Duodenal mucosa (tissue), 2 donors: ENCODE measurements around the gene CENPX.

Source experiments
- H3K27ac ChIP-seq: one replicate; pipeline ENCODE4 v1.7.0; 2013; ENCODE audit warnings: low read depth, low read length
- H3K27me3 ChIP-seq, 2 donors: one replicate each; pipeline ENCODE4 v1.7.0; 2013; ENCODE audit warnings: low read length in 2 of 2, control low read depth in 1 of 2; ENCODE audit not compliant: insufficient read depth in 2 of 2, control insufficient read depth in 1 of 2
- H3K36me3 ChIP-seq, 2 donors: one replicate each; pipeline ENCODE4 v1.7.0; 2013; ENCODE audit warnings: low read length in 2 of 2, control low read depth in 1 of 2; ENCODE audit not compliant: insufficient read depth in 2 of 2, control insufficient read depth in 1 of 2
- H3K4me1 ChIP-seq, 2 donors: one replicate each; pipeline ENCODE4 v1.7.0; 2013; ENCODE audit warnings: low read length in 2 of 2, control low read depth in 1 of 2; ENCODE audit not compliant: insufficient read depth in 2 of 2, control insufficient read depth in 1 of 2
- H3K4me3 ChIP-seq, 2 donors: one replicate each; pipeline ENCODE4 v1.7.0; 2013; ENCODE audit warnings: low read length in 2 of 2, low read depth in 1 of 2
- H3K9ac ChIP-seq, 2 donors: one replicate each; pipeline ENCODE4 v1.7.0; 2013; ENCODE audit warnings: low read length in 2 of 2, low read depth in 1 of 2
- H3K9me3 ChIP-seq, 2 donors: one replicate each; pipeline ENCODE4 v1.7.0; 2013; ENCODE audit warnings: low read length in 2 of 2, control low read depth in 1 of 2; ENCODE audit not compliant: control insufficient read depth in 1 of 2

Gene CENPX

DNA sequence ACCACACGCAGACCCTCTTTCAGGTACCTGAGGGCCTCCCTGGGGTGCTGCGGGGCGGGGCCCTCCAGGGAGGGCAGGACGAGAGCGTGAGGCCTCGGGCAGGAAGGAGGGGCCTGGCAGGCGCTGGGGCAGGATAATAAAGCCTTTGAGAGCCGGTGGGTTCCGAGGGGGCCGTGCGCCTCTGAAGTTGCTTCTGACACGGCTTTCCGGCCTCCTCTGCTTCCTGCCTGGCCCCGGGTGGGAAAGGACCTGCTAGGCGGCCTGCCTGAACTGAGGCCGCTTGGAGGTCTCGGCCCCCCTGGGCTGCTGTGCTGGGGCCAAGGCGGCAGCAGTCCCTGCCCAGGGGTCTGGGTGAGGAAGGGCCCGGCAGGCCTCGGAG, 10.4 kb downstream of the CENPX start:
- Histone ChIP-seq H3K27me3 (no peaks in the 10 kb centered on the region), H3K4me3 (no peak overlapping the region), H3K4me1 (no peaks in the 10 kb centered on the region), H3K9me3 (no peaks in the 10 kb centered on the region), H3K9ac (no peak overlapping the region), H3K27ac (no peak overlapping the region), H3K36me3 (no peaks in the 10 kb centered on the region)

DNA sequence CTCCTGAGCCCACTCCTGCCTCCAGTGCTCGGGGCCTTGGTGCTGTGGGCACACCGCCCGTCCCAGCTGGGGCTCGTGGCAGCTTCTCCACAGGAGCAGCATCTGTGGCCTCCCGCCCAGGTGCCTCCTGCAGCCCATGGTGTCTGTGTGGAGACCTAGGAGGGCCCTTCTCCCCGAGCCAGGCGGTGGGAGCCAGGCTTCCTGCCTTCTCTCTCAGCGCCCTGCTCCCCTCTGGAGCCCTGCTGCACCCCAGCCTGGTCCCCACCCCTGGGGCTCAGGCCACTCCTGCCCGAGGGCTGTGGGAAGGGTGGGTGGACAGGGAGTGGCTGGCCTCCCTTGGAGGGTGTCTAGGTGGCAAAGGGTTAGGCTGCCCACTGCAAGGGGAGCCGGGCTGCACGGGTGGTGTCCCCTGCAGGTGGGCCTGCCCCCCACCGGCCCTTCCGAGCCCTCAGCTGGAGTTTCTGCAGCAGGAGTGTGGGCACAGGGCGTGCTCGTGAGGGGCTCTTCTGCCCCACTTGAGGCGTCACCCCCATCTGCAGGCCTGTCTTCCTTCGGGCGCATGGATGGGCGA, 11.0 kb downstream of the CENPX start:
- H3K4me1 ChIP-seq: no peaks in the 10 kb centered on the region
- no peak overlapping the region for H3K27ac ChIP-seq
- H3K9me3 ChIP-seq: no peaks in the 10 kb centered on the region
- H3K9ac ChIP-seq: no peak overlapping the region
- no peaks in the 10 kb centered on the region for H3K36me3 ChIP-seq
- H3K27me3 ChIP-seq: no peaks in the 10 kb centered on the region
- no peak overlapping the region for H3K4me3 ChIP-seq

DNA sequence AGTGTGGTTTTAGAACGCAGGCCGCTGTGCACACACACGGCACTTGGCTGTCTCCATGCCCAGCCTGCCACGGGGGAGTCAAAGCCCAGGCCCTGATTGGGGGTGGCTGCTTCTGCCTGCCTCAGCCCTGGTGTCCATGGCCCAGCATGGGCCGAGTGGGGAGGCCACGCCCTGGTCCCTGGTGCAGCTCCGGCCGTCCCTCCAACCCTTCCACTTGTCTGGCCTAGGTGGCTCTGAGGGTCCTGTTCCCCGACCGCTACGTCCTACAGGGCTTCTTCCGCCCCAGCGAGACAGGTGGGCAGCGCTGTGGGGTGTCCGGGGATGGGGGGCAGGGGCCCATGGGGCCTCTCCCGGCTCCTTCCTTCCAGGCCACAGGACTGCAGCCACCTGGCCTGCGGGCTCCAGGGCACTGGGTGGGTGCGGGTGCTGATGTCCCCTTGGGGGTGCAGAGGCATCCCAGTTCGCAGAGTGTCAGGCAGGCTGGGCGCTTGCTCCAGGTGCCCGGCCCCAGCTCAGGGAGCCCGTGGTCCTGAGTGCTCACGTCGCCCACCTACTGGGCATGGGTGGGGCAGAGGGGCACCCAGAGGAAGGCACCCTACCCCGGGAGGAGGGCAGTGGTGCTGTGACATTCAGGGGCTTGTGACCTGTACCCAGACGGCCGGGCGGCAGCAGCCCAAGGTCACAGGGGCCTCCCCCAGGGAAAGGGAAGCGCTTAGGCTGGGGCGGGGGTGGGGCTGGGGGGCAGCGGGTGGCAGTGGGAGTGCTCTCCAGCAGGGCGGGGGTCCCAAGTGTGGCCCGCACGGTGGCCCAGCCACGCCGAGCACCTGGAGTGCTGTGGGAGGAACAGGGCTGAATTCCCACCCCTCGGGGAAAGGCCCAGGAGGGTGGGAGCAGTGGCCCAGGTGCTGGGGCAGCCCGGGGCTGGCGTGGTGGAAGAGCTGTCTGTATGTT, 11.8 kb downstream of the CENPX start:
- Histone ChIP-seq H3K9ac (no peak overlapping the region), H3K9me3 (no peaks in the 10 kb centered on the region), H3K27me3 (no peaks in the 10 kb centered on the region), H3K27ac (no peak overlapping the region), H3K4me1 (peaks cover 0 to 3% of the 10 kb centered on the region in 2 donors), H3K36me3 (peaks cover 0 to 2% of the 10 kb centered on the region in 2 donors), H3K4me3 (no peak overlapping the region)

DNA sequence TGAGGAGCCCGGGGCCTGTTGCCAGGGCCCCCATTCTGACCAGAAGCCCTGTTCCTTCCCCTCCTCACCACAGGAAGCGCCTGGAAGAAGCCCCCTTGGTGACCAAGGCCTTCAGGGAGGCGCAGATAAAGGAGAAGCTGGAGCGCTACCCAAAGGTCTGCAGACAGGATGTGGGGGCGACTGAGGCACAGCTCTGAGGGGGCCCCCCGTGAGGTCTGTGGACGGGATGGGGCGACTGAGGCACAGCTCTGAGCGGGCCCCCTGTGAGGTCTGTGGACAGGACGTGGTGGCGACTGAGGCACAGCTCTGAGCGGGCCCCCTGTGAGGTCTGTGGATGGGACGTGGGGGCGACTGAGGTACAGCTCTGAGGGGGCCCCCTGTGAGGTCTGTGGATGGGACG, 13.3 kb downstream of the CENPX start:
- H3K27me3 ChIP-seq: no peaks in the 10 kb centered on the region
- H3K9me3 ChIP-seq: no peaks in the 10 kb centered on the region
- no peak overlapping the region for H3K27ac ChIP-seq
- peaks cover 0 to 3% of the 10 kb centered on the region in 2 donors for H3K4me1 ChIP-seq
- peaks cover 0 to 5% of the 10 kb centered on the region in 2 donors for H3K36me3 ChIP-seq
- H3K9ac ChIP-seq: no peak overlapping the region
- H3K4me3 ChIP-seq: no peak overlapping the region

DNA sequence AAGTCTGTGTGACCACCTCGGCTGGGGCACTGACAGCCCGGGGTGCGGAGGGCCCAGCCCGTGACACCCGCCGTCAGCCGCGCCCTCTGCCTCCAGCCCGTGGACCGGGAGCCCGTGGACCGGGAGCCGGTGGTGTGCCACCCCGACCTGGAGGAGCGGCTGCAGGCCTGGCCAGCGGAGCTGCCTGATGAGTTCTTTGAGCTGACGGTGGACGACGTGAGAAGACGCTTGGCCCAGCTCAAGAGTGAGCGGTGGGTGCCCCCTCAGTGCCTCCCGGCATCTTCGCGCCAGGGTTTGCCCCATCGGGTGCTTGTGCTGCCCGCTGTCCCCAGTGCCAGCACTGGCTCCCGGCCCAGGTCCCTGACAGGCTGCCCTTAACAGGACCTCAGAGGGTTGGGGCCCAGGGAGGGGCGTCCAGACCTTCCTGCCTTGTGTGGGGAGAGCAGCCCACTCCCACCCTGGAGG, 13.7 kb downstream of the CENPX start:
- Histone ChIP-seq H3K27me3 (no peaks in the 10 kb centered on the region), H3K4me3 (no peak overlapping the region), H3K9ac (no peak overlapping the region), H3K36me3 (peaks cover 0 to 5% of the 10 kb centered on the region in 2 donors), H3K4me1 (peaks cover 0 to 3% of the 10 kb centered on the region in 2 donors), H3K9me3 (no peaks in the 10 kb centered on the region), H3K27ac (no peak overlapping the region)

DNA sequence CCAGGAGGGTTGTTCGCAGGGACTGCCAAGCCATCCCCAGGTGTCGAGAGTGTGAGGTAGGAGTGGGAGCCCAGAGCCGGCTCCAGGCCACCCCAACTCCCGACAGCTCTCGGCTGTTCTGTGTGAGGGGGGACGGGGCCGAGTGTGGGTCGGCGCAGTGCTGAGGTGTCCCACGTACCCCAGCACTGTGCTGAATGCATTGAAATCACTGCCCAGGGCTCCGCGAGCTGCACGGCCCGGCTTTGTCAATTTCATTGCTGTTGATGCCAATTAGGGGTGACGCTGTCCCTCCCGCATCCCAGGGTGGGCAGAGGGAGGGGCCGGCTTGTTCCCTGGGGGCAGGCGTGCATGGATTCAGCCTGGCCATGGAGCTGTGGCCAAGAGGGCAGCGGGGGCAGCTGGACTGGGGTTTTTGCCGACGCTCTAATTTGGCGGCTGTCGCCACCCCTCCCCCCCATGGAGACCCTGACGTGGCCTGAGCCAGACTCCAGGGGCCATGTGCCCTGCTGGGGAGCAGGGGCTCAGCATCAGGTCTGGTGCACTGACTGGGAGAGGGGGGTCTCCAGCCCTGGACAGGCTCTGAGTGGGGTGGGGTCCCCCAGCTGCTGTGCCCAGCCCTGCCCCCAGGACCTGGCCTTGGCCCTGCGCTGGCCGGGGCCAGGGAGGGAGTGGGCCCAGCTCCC, 14.3 kb downstream of the CENPX start:
- H3K9ac ChIP-seq: no peak overlapping the region
- peaks cover 0 to 3% of the 10 kb centered on the region in 2 donors for H3K4me1 ChIP-seq
- no peaks in the 10 kb centered on the region for H3K27me3 ChIP-seq
- no peak overlapping the region for H3K4me3 ChIP-seq
- H3K36me3 ChIP-seq: peaks cover 0 to 5% of the 10 kb centered on the region in 2 donors
- no peaks in the 10 kb centered on the region for H3K9me3 ChIP-seq
- H3K27ac ChIP-seq: no peak overlapping the region

DNA sequence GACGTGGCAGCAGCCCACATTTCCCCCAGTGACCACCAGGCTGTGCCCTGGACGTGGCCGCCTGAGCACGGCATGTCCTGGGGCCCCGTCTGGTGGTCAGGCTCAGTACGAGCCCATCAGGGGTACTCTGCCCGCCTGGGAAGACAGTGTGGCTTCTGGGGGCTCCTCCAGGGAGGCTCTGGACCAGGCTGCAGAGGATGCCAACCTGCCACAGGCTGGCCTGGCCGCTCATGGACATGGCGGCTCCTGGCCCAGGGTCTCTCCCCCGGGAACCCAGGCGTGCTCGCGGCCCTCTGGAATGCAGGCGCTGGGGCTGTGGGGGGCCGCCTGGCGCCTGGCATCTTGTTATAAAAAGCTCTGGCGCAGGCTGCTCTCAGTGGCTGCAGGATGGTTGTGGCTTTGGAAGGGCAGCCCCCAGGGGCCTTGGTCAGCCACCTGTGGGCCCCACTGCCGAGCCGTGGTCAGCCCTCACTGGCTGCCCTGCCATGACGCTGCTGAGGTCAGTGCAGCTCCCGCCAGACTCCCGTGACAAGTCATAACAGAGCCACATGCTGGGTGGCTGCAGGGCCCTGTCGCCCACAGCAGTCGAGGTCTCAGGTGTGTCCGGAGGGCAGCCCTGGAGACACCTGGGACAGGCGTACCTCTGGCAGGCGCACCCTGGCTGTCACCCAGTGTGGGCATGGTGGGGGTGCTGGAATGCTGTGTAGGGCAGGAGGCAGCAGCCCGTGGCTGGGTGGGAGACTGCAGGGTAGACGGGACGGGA, 15.0 kb downstream of the CENPX start:
- Histone ChIP-seq H3K9ac (no peak overlapping the region), H3K27ac (no peak overlapping the region), H3K27me3 (no peaks in the 10 kb centered on the region), H3K4me1 (peaks cover 0 to 3% of the 10 kb centered on the region in 2 donors), H3K36me3 (peaks cover 0 to 5% of the 10 kb centered on the region in 2 donors), H3K4me3 (no peak overlapping the region), H3K9me3 (no peaks in the 10 kb centered on the region)

DNA sequence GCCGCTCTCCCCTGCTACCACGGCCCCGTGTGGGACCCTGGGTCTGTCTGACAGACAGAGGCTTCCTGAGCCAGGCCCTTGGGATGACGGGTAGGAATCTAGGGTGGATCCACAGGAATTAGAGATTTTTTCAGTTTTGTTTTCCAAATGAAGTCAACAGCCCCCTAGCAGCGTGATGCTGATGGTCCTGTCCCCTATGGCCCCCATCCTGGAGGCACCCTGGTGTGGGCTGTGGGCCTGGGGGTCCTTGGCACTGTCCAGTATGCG, 15.5 kb downstream of the CENPX start:
- Histone ChIP-seq H3K9ac (no peak overlapping the region), H3K4me3 (no peak overlapping the region), H3K9me3 (no peaks in the 10 kb centered on the region), H3K4me1 (peaks cover 0 to 3% of the 10 kb centered on the region in 2 donors), H3K27me3 (no peaks in the 10 kb centered on the region), H3K36me3 (peaks cover 0 to 5% of the 10 kb centered on the region in 2 donors), H3K27ac (no peak overlapping the region)

DNA sequence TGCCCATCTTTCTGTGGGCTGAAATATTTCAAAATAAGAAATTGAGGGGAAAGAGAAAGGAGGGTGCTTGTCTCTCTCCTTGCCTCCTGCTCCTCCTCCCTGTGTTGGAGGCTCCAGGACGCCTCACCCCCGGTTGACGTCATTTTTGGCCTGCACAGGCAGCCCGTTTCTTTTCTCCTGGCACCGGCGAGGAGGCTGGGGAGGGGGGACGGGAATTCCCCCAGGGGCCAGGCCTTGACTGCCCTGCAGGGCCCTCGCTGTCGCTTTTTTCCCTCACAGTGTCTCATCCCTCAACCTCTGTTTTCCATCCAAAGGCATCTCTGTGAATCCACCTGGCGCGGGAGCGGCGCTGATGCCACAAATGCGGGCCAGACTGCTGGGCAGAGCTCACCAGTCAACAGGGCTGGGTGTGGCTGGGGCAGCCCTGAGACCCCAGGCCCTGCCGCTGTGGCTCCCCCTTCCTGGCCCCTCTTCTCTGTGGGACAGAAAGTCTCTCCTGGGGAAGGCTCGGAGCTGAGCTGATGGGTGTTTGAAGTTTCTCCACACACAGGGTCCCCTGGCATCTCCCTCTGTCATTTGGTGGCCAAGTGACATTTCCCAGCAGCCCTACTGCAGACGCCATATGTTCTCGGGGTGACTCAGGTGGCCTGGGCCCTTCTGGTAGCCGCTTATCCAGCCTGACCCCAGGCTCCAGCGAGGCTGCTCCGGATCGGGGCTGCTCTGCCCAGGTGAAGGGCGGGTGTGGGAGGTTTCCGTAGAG, 16.0 kb downstream of the CENPX start:
- H3K9me3 ChIP-seq: no peaks in the 10 kb centered on the region
- H3K9ac ChIP-seq: no peak overlapping the region
- H3K4me1 ChIP-seq: peaks cover 0 to 3% of the 10 kb centered on the region in 2 donors
- peaks cover 0 to 5% of the 10 kb centered on the region in 2 donors for H3K36me3 ChIP-seq
- H3K4me3 ChIP-seq: no peak overlapping the region
- H3K27me3 ChIP-seq: no peaks in the 10 kb centered on the region
- no peak overlapping the region for H3K27ac ChIP-seq
